WERI-Rb-1 (cell line): ENCODE data around the gene TOGARAM2.

Source experiments
- DNase-seq: peaks from one replicate; pipeline ENCODE4 v3.0.0-alpha.2; 2020
- H3K27ac ChIP-seq: fragments of 250-450 bp; sonication (Bioruptor Pico); 2 replicates; pipeline ENCODE4 v1.5.1; 2020; ENCODE audit warnings: mild to moderate bottlenecking, moderate library complexity
- H3K27me3 ChIP-seq: fragments of 250-450 bp; sonication (Bioruptor Pico); 2 replicates; pipeline ENCODE4 v1.5.1; 2021; ENCODE audit warnings: mild to moderate bottlenecking, low read depth, moderate library complexity; ENCODE audit not compliant: insufficient read depth, severe bottlenecking
- H3K36me3 ChIP-seq: fragments of 250-450 bp; sonication (Bioruptor Pico); 2 replicates; pipeline ENCODE4 v1.5.1; 2020; ENCODE audit warnings: mild to moderate bottlenecking, moderate library complexity
- H3K4me3 ChIP-seq: 2 replicates; pipeline ENCODE4 v1.5.1; 2011; ENCODE audit warnings: low read depth, mild to moderate bottlenecking, control low read depth, low read length
- H3K9me3 ChIP-seq: fragments of 250-450 bp; sonication (Bioruptor Pico); 2 replicates; pipeline ENCODE4 v1.5.1; 2021; ENCODE audit warnings: mild to moderate bottlenecking, moderate library complexity; ENCODE audit not compliant: severe bottlenecking
- TF ChIP-seq, protein P1 (sequence below): IDR thresholded peaks from 2 replicates; pipeline ENCODE4 v1.5.1; 2011; ENCODE audit warnings: low read depth, mild to moderate bottlenecking, control low read depth, inconsistent platforms, low read length

TOGARAM2 gene

DNA sequence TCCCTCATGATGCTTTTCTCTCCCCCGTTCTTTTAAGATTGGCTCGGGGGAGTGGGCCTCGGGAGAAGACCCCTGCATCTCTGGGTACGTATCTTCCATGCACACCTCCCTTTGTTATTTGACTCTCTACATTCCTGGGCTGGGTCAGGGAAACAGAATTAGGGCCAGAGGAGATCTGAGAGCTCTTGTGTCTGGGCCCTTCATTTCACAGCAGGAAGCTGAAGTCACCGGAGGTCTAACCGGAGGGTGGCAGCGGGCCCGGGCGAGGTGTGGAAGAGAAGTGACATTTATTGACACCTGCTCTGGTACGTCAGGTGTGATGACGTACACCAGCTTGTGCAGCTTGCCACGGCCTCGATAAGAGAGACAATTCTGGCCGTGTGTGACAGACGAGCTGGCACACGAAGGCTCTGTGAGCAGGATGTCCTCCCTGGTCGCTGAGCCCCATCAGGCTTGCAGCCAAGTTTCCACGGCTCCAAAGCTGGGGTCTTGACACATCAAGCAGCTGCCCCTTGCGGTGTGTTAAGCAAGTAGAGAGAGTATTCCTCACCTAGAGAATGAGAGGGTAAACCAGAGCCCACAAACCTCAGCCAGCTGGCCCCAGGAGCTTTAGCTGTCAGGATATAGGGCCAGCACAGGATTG, 30.4 kb downstream of the TOGARAM2 start:
- TF ChIP-seq, protein P1, sequence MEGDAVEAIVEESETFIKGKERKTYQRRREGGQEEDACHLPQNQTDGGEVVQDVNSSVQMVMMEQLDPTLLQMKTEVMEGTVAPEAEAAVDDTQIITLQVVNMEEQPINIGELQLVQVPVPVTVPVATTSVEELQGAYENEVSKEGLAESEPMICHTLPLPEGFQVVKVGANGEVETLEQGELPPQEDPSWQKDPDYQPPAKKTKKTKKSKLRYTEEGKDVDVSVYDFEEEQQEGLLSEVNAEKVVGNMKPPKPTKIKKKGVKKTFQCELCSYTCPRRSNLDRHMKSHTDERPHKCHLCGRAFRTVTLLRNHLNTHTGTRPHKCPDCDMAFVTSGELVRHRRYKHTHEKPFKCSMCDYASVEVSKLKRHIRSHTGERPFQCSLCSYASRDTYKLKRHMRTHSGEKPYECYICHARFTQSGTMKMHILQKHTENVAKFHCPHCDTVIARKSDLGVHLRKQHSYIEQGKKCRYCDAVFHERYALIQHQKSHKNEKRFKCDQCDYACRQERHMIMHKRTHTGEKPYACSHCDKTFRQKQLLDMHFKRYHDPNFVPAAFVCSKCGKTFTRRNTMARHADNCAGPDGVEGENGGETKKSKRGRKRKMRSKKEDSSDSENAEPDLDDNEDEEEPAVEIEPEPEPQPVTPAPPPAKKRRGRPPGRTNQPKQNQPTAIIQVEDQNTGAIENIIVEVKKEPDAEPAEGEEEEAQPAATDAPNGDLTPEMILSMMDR: peak; percentile 29; the same call in 1 of the 2 replicates
- Histone ChIP-seq H3K9me3 (no peaks in the 10 kb centered on the region), H3K36me3 (no peaks in the 10 kb centered on the region), H3K27ac (peak overlapping the region; percentile 80), H3K4me3 (peak overlapping the region; percentile 14), H3K27me3 (no peaks in the 10 kb centered on the region)
- DNase-seq: peak; percentile 81

DNA sequence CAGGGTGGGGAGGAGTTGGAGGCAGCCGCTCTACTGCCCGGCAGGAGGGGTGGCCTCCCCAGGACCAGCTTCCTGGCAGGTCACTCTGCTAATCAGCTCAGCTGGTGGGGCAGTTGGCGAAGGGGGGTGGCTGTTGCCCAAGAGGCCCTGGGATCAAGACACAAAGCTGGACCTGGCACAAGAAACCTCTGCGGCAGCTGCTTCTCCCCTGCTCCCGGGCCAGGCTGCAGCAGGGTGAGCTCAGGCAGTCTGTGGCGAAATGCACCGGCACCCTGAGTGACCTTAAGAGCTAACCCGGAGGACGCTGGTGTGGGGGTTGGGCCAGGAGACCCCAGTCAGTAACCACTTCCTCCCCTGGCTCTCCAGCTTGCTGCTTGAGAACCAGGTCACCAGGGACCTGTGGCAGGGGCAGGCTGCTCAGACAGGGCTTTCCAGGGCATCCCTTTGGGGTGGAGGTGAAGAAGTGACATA, 31.1 kb downstream of the TOGARAM2 start:
- Histone ChIP-seq H3K27me3 (no peaks in the 10 kb centered on the region), H3K4me3 (peak overlapping the region; percentile 14), H3K36me3 (no peaks in the 10 kb centered on the region), H3K27ac (peak overlapping the region; percentile 80), H3K9me3 (no peaks in the 10 kb centered on the region)
- peak; percentile 86 for DNase-seq
- TF ChIP-seq, protein P1: no peak

DNA sequence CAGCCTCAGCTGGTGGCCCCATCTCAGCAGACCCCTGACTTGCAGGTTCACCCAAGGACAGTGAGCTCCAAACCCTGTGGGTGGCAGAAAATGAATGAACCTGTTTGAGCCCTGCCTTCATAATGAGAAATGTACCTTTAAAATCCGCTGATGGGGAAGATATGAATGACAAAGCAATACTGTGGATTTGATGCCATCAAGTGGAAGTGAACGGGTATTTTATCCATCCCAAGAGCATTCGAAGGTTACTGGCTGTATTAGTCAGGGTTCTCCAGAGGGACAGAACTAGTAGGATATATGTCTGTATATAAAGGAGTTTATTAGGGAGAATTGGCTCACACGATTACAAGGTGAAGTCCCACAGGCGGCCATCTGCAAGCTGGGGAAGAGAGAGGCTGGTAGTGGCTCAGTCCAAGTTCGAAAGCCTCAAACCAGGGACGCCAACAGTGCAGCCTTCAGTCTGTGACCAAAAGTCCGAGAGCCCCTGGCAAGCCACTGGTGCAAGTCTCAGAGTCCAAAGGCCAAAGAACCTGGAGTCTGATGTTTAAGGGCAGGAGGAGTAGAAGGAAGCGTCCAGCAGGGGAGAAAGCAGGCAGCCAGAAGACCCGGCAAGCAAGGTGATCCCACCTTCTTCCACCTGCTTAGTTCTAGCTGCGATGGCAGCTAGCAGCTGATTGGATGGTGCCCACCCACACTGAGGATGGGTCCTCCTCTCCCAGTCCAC, 32.1 kb downstream of the TOGARAM2 start:
- no peaks in the 10 kb centered on the region for H3K9me3 ChIP-seq
- no peaks in the 10 kb centered on the region for H3K36me3 ChIP-seq
- H3K27ac ChIP-seq: peak overlapping the region; percentile 80; the same call in 1 of the 2 replicates
- TF ChIP-seq, protein P1: no peak
- no peak overlapping the region for H3K4me3 ChIP-seq
- DNase-seq: no peak
- H3K27me3 ChIP-seq: no peaks in the 10 kb centered on the region

DNA sequence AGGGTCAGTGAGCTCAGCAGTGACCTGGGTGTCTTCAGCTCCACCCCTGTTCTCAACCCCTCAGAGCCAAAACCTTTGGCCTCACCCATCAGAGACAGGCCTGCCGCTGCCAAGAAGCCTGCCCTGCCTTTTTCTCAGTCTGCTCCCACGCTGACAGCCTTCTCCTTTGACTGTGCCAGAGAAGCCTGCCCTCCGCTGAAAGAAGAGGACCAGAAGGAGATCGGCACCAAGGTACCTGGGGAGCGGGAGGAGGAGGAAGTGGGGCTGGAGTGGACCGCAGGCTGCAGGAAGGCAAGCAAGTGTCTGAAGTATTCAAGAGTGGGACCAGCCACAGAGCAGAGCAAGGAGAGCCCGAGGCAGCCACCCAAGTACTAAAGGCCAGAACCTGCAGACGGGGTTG, 33.2 kb downstream of the TOGARAM2 start:
- TF ChIP-seq, protein P1: no peak
- DNase-seq: no peak
- Histone ChIP-seq H3K4me3 (no peak overlapping the region), H3K36me3 (no peaks in the 10 kb centered on the region), H3K27ac (no peak overlapping the region), H3K9me3 (no peaks in the 10 kb centered on the region), H3K27me3 (no peaks in the 10 kb centered on the region)

DNA sequence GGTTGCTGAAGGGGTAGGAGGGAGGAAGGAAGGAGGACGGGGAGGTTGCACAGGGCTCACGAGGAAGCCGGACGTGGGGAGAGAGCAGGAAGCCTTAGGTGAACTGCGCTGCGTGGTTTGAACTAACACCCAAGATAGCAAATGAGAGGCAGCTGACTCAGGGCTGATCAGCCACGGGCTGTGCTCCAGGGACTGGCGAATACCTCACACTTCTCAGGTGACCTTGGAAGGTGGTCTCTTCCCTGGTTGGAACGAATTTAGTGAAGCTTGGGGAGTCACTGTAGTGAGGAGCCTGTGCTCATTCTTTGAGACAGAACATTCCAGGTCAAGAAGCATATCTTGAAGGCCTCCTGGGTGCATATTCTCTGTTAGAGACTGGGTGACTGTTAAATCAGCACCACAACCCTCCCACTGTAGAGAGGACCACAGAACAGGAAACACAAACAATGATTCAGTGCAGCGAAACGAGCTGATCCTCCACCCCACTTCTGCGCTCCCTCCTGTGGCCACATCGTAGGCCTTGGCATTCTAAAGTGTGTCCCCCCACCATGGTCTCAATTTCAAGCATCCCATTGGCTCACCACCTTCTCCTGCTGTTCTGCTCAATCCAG, 33.8 kb downstream of the TOGARAM2 start:
- no peak overlapping the region for H3K4me3 ChIP-seq
- no peaks in the 10 kb centered on the region for H3K27me3 ChIP-seq
- DNase-seq: no peak
- peaks cover 5% of the 10 kb centered on the region for H3K9me3 ChIP-seq
- no peaks in the 10 kb centered on the region for H3K36me3 ChIP-seq
- TF ChIP-seq, protein P1: peak; percentile 29
- H3K27ac ChIP-seq: no peak overlapping the region
